NB4 (cell line): ENCODE results near the gene IL1RL2.

Source experiments
- DNase-seq: peaks from one replicate; pipeline ENCODE4 v3.0.0; 2010; ENCODE audit warnings: low read depth
- H3K4me3 ChIP-seq: one replicate; pipeline ENCODE4 v1.5.1; 2011; ENCODE audit warnings: mild to moderate bottlenecking, low read depth, low read length, moderate library complexity
- MYC ChIP-seq: IDR thresholded peaks from 2 replicates; pipeline ENCODE4 v1.6.1; 2011; ENCODE audit warnings: low read depth, low read length
- POLR2A ChIP-seq: IDR thresholded peaks from 2 replicates; pipeline ENCODE4 v1.6.1; 2011; ENCODE audit warnings: mild to moderate bottlenecking; ENCODE audit not compliant: insufficient read length; ENCODE audit errors: extremely low read depth
- TF ChIP-seq, protein P1 (sequence below): IDR thresholded peaks from 2 replicates; pipeline ENCODE4 v1.6.1; 2011; ENCODE audit warnings: low read depth, low read length
- TF ChIP-seq, protein P2 (sequence below): IDR thresholded peaks from one replicate; pipeline ENCODE4 v1.5.1; 2012; ENCODE audit warnings: low read depth, low read length

IL1RL2 gene

GRCh38 chr2:102238778-102239177, 52.0 kb downstream of the IL1RL2 start:
- H3K4me3 ChIP-seq, result no peak overlapping the region
- TF ChIP-seq, protein P1, sequence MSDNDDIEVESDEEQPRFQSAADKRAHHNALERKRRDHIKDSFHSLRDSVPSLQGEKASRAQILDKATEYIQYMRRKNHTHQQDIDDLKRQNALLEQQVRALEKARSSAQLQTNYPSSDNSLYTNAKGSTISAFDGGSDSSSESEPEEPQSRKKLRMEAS, result no peak
- no peak for TF ChIP-seq MYC
- TF ChIP-seq, protein P2, sequence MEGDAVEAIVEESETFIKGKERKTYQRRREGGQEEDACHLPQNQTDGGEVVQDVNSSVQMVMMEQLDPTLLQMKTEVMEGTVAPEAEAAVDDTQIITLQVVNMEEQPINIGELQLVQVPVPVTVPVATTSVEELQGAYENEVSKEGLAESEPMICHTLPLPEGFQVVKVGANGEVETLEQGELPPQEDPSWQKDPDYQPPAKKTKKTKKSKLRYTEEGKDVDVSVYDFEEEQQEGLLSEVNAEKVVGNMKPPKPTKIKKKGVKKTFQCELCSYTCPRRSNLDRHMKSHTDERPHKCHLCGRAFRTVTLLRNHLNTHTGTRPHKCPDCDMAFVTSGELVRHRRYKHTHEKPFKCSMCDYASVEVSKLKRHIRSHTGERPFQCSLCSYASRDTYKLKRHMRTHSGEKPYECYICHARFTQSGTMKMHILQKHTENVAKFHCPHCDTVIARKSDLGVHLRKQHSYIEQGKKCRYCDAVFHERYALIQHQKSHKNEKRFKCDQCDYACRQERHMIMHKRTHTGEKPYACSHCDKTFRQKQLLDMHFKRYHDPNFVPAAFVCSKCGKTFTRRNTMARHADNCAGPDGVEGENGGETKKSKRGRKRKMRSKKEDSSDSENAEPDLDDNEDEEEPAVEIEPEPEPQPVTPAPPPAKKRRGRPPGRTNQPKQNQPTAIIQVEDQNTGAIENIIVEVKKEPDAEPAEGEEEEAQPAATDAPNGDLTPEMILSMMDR, result no peak
- no peak for TF ChIP-seq POLR2A
- DNase-seq, result no peak

- TF ChIP-seq, protein P2, result no peak
- TF ChIP-seq, protein P1, result no peak
- TF ChIP-seq MYC (no peak), POLR2A (no peak)
- H3K4me3 ChIP-seq, result no peak overlapping the region
- no peak for DNase-seq
Observed at GRCh38 chr2:102239344-102239743, 52.5 kb downstream of the IL1RL2 start.

DNA sequence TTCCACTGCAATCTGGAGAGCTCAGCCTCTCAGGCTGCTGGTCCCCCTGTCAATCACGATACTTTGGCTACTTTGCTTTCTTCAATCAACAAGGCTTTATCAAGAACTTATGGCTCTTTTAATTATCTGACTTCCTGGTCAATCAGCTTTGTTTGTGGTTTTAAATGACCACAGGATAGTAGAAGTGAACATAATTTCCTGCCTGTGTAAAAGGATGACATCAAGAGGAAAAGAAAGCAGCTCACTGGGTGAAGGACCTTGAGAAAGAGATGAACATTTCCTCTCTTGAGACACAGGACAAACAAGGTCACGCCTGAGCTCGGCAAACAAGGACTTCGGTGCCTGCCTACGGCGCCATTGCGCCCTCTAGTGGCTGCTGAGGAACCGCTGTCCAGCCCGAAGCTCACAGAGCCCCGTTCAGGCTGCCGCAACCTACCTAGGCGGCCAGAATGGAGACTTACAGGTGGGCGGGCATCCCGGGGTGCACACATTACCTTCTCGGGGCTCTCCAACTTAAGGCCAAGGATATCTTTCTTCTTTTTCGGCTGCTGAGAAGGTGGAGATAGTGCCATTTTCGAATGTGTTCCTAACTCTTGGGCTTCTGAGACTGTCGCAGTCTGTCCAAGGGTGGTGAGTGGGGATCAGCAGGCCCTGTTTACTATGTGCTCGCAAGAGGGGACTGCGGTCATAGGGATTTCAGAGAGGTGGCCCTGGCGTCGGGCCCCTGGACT, 54.0 kb downstream of the IL1RL2 start:
- H3K4me3 ChIP-seq, result no peak overlapping the region
- peak; percentile 98 for DNase-seq
- TF ChIP-seq, protein P2, result peak; percentile 94
- TF ChIP-seq MYC, result peak; percentile 70; the same call in 1 of the 2 replicates
- TF ChIP-seq POLR2A, result no peak
- TF ChIP-seq, protein P1, result peak; percentile 60; the same call in 1 of the 2 replicates

DNA sequence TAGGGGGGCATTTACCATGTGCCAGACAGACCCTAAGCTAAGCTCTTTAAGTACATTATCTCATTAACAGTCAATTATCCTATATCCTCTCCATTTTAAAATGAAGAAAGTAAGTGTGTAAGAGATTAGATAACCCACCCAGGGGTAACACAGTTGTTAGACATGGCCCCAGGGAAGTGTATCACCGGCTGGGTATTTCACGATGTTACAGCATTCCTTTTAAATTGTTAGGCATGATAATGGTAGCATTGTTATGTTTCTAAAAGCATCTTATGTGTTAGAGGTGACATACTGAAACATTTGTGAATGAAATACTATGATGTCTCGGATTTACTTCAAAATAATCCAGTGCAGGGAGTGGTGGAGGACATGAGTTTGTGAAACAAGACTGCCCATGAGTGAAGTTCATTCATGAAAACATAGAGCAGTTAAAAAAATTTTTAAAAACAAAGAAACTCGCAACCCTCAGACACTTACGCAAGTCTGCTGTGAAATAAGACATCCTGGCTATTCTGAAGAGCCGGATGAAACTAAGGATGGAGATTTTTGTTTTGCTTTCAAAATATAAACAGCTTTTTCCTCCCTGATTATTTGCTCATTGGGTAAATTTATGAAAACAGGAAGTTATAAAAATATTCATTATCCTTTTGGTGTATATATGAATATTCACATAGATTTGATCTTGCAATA, 54.9 kb downstream of the IL1RL2 start:
- H3K4me3 ChIP-seq, result no peak overlapping the region
- TF ChIP-seq, protein P1, result no peak
- no peak for TF ChIP-seq MYC
- no peak for TF ChIP-seq POLR2A
- TF ChIP-seq, protein P2, result no peak
- DNase-seq, result no peak

- no peak for TF ChIP-seq MYC
- TF ChIP-seq, protein P1, result no peak
- TF ChIP-seq, protein P2, result no peak
- no peak for TF ChIP-seq POLR2A
- peak; percentile 28 for DNase-seq
- H3K4me3 ChIP-seq, result no peak overlapping the region
Observed at GRCh38 chr2:102245266-102246151, 58.7 kb downstream of the IL1RL2 start.
